Sigmoid colon (tissue), 4 donors: ENCODE measurements around the gene VANGL1.

Source experiments
- POLR2AphosphoS5 ChIP-seq, 4 donors: sonication (generic); formaldehyde crosslinking; IDR thresholded peaks; one replicate each; pipeline ENCODE4 v1.6.1; 2017; ENCODE audit warnings: antibody characterized with exemption in 4 of 4
- TF ChIP-seq, protein P1 (sequence below), 4 experiments: fragments of 450-650 bp in 3 of 4; fragments of 200-600 bp in 1 of 4; IDR thresholded peaks; one replicate each; pipeline ENCODE4 v1.5.1; 2016 to 2019; ENCODE audit warnings: antibody characterized with exemption in 4 of 4, mild to moderate bottlenecking in 3 of 4, moderate library complexity in 2 of 4

DNA sequence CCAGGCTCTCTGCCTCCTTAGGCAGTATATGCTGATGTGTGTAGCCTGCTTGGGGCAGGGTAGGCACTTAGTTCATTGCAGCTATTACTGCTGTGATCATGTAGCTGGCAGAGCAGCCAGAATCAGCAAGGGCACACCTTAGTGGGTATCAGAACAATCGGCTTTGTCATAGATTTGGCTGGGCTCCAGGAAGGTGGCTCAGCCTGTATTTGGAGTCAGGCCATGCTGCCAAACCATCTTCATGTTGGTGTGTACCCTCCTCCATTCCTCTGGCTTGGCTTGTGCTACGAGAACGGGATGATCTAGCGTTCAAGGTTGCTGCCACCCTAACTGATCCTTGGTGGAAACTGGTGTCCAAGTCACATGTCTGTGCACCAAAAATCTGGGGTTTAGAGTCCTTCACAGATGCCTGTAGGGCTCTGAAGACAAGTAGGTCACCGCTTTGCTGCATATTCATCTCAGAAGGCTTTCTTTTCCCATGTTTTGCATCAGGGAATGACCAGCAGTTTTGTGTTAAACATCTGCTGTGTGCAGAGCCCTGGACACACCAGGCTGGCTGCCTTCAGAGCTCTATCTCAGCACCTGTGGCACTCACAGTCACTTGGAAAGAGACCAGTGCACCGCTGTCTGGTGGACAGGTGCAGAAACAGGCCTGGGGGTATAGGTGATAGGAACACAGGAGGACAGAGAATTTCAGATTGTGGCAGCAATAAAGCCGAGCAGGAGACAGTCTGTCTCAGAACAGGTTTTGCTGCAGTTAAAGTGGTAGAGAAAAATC is 23.7 kb downstream of the VANGL1 start:
- TF ChIP-seq POLR2AphosphoS5 (IDR thresholded peaks at IDR 0.05), result no peak
- TF ChIP-seq, protein P1, sequence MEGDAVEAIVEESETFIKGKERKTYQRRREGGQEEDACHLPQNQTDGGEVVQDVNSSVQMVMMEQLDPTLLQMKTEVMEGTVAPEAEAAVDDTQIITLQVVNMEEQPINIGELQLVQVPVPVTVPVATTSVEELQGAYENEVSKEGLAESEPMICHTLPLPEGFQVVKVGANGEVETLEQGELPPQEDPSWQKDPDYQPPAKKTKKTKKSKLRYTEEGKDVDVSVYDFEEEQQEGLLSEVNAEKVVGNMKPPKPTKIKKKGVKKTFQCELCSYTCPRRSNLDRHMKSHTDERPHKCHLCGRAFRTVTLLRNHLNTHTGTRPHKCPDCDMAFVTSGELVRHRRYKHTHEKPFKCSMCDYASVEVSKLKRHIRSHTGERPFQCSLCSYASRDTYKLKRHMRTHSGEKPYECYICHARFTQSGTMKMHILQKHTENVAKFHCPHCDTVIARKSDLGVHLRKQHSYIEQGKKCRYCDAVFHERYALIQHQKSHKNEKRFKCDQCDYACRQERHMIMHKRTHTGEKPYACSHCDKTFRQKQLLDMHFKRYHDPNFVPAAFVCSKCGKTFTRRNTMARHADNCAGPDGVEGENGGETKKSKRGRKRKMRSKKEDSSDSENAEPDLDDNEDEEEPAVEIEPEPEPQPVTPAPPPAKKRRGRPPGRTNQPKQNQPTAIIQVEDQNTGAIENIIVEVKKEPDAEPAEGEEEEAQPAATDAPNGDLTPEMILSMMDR (IDR thresholded peaks at IDR 0.05), result no peak
